ENCODE data around the gene NPHP4. TPM values are rescaled to one million over a fixed set of nuclear protein-coding genes. Genes with fewer than 3 reads are reported as not detected.
A peak's percentile ranks its signal among the peaks of the same experiment; 100 is the strongest.

NPHP4 gene
- total RNA-seq, 4 donors from 2014 or later = 1.1 to 10.4 (median 1.8) TPM

GRCh38 chr1:5980314-5981008, 11.8 kb downstream of the NPHP4 start:
- Histone ChIP-seq H3K27ac (no peak overlapping the region), H3K36me3 (no peaks in the 10 kb centered on the region)

GRCh38 chr1:5979536-5980313, 12.5 kb downstream of the NPHP4 start:
- Histone ChIP-seq H3K36me3 (no peaks in the 10 kb centered on the region), H3K4me1 (no peaks in the 10 kb centered on the region), H3K27ac (no peak overlapping the region), H3K27me3 (no peaks in the 10 kb centered on the region), H3K9me3 (no peaks in the 10 kb centered on the region), H3K4me3 (no peak overlapping the region)
- in situ Hi-C loops (cut with MboI; ENCODE audit: low sequenced_read_pairs in 4 of 4) (no loop called here), intact Hi-C loops (cut with DNase I; ENCODE audit: low total_unique reads) (no loop called here)
- TF ChIP-seq CTCF (IDR thresholded peaks at IDR 0.05 in 4 of 5, conservative IDR thresholded peaks at IDR 0.05 in 1 of 5) (no peak), POLR2A (IDR thresholded peaks at IDR 0.05) (no peak)
- DNase-seq = no peak
- no peak for ATAC-seq

More at GRCh38 chr1:5980314-5981008, 11.8 kb downstream of the NPHP4 start:
- in situ Hi-C loops (cut with MboI; ENCODE audit: low sequenced_read_pairs in 4 of 4) = no loop called here
- peak in 1 of 5 experiments; percentile 13 for TF ChIP-seq CTCF (IDR thresholded peaks at IDR 0.05 in 4 of 5, conservative IDR thresholded peaks at IDR 0.05 in 1 of 5)
- TF ChIP-seq POLR2A (IDR thresholded peaks at IDR 0.05) = no peak
- DNase-seq (peak in 1 of 2 donors; percentile 62), ATAC-seq (peak in 1 of 2 donors; percentile 36)
- intact Hi-C loops (cut with DNase I; ENCODE audit: low total_unique reads) = no loop called here
- Histone ChIP-seq H3K4me1 (no peaks in the 10 kb centered on the region), H3K4me3 (no peak overlapping the region), H3K9me3 (no peaks in the 10 kb centered on the region), H3K27me3 (no peaks in the 10 kb centered on the region)

- in situ Hi-C loops (cut with MboI; ENCODE audit: low sequenced_read_pairs in 4 of 4) = no loop called here
- H3K27me3 ChIP-seq = no peaks in the 10 kb centered on the region
- H3K27ac ChIP-seq = no peak overlapping the region
- no peaks in the 10 kb centered on the region for H3K36me3 ChIP-seq
- ATAC-seq (no peak), DNase-seq (no peak)
- H3K4me1 ChIP-seq = no peaks in the 10 kb centered on the region
- intact Hi-C loops (cut with DNase I; ENCODE audit: low total_unique reads) = no loop called here
- no peak for TF ChIP-seq CTCF (IDR thresholded peaks at IDR 0.05 in 4 of 5, conservative IDR thresholded peaks at IDR 0.05 in 1 of 5)
- H3K9me3 ChIP-seq = no peaks in the 10 kb centered on the region
- no peak overlapping the region for H3K4me3 ChIP-seq
These were observed 13.8 kb downstream of the NPHP4 start for GRCh38 chr1:5978452-5978851.

GRCh38 chr1:5977494-5978444, 14.5 kb downstream of the NPHP4 start:
- ATAC-seq (no peak), DNase-seq (no peak)
- Histone ChIP-seq H3K4me3 (no peak overlapping the region), H3K4me1 (no peaks in the 10 kb centered on the region), H3K36me3 (no peaks in the 10 kb centered on the region), H3K9me3 (no peaks in the 10 kb centered on the region), H3K27ac (no peak overlapping the region), H3K27me3 (no peaks in the 10 kb centered on the region)
- no peak for TF ChIP-seq POLR2A (IDR thresholded peaks at IDR 0.05)
- no peak for TF ChIP-seq CTCF (IDR thresholded peaks at IDR 0.05 in 4 of 5, conservative IDR thresholded peaks at IDR 0.05 in 1 of 5)
- in situ Hi-C loops (cut with MboI; ENCODE audit: low sequenced_read_pairs in 4 of 4) = no loop called here
- intact Hi-C loops (cut with DNase I; ENCODE audit: low total_unique reads) = no loop called here
